H1 (cell line): Measurements from ENCODE around the gene ARHGEF19. TPM values are rescaled to one million over a fixed set of nuclear protein-coding genes. Genes with fewer than 3 reads are reported as not detected.

Experiments used
- CTCF ChIA-PET: fragments of 300-600 bp; sonication (Branson Sonifier 250); formaldehyde crosslinking; loops from one replicate; lab custom pipeline; 2021; ENCODE audit not compliant: partially characterized antibody; lab: Charles Lee
- POLR2A ChIA-PET: fragments of 300-600 bp; sonication (Branson Sonifier 250); formaldehyde crosslinking; loops from one replicate; lab custom pipeline; 2021; ENCODE audit warnings: inconsistent platforms; ENCODE audit not compliant: partially characterized antibody; lab: Charles Lee
- DNase-seq, 2 experiments: peaks; one replicate each; pipeline versions ENCODE4 v3.0.0 to v3.0.0-alpha.2; 2010 to 2022; ENCODE audit warnings: low spot score in 2 of 2, low read depth in 1 of 2, mixed read lengths in 1 of 2
- FAIRE-seq: peaks from 2 replicates; lab custom pipeline; 2011; peaks lifted over from hg19 to GRCh38; lab: Jason Lieb, UNC
- H2AFZ ChIP-seq: 2 replicates; pipeline ENCODE4 v1.8.1; 2012; ENCODE audit warnings: low read length, inconsistent platforms
- H2AK5ac ChIP-seq: 2 replicates; pipeline ENCODE4 v1.6.1; 2013; ENCODE audit warnings: low read depth, low read length
- H2BK120ac ChIP-seq: replicated peaks from 2 replicates; pipeline ENCODE3; 2013; ENCODE audit warnings: low read depth, low read length, inconsistent platforms
- H2BK12ac ChIP-seq: 2 replicates; pipeline ENCODE4 v1.6.1; 2013; ENCODE audit warnings: low read depth, low read length
- H2BK15ac ChIP-seq: 2 replicates; pipeline ENCODE4 v1.6.1; 2013; ENCODE audit warnings: low read length
- H2BK20ac ChIP-seq: 2 replicates; pipeline ENCODE4 v1.6.1; 2013; ENCODE audit warnings: low read length
- H2BK5ac ChIP-seq: 2 replicates; pipeline ENCODE4 v1.6.1; 2013; ENCODE audit warnings: low read depth, low read length
- H3K14ac ChIP-seq: 2 replicates; pipeline ENCODE4 v1.6.1; 2013; ENCODE audit warnings: inconsistent platforms; ENCODE audit not compliant: insufficient read length
- H3K18ac ChIP-seq: 2 replicates; pipeline ENCODE4 v1.6.1; 2013; ENCODE audit warnings: low read length; ENCODE audit errors: extremely low read depth
- H3K23ac ChIP-seq: 2 replicates; pipeline ENCODE4 v1.6.1; 2013; ENCODE audit warnings: inconsistent platforms; ENCODE audit not compliant: insufficient read length
- H3K23me2 ChIP-seq: 2 replicates; pipeline ENCODE4 v1.6.1; 2013; ENCODE audit warnings: low read depth, low read length
- H3K27ac ChIP-seq: 2 replicates; pipeline ENCODE4 v1.6.1; 2011; ENCODE audit warnings: low read depth, low read length, inconsistent platforms
- H3K27me3 ChIP-seq, 4 experiments: replicated peaks in 1 of 4; 1 replicate in 1 of 4; 2 replicates in 3 of 4; pipeline versions ENCODE4 v1.6.1 to v1.8.1; 2011 to 2013; ENCODE audit warnings: low read length in 3 of 4, mild to moderate bottlenecking in 3 of 4, inconsistent platforms in 2 of 4, mixed read lengths in 2 of 4, moderate library complexity in 1 of 4; ENCODE audit not compliant: control insufficient read depth in 3 of 4, insufficient read depth in 3 of 4; ENCODE audit errors: extremely low read depth in 1 of 4
- H3K36me3 ChIP-seq, 4 experiments: 2 replicates each; pipeline versions ENCODE4 v1.6.1 to v1.8.1; 2011 to 2013; ENCODE audit warnings: mild to moderate bottlenecking in 4 of 4, low read length in 3 of 4, moderate library complexity in 2 of 4, control low read depth in 1 of 4, inconsistent platforms in 1 of 4; ENCODE audit not compliant: insufficient read depth in 4 of 4, control insufficient read depth in 2 of 4
- H3K4ac ChIP-seq: replicated peaks from 2 replicates; pipeline ENCODE3; 2013; ENCODE audit warnings: low read length, low read depth, mixed read lengths, inconsistent platforms; ENCODE audit not compliant: insufficient read length
- H3K4me1 ChIP-seq, 4 experiments: replicated peaks in 1 of 4; 1 replicate in 1 of 4; 2 replicates in 3 of 4; pipeline versions ENCODE4 v1.6.1 to v1.8.1; 2011 to 2013; ENCODE audit warnings: low read length in 3 of 4, inconsistent platforms in 2 of 4, mixed read lengths in 1 of 4; ENCODE audit not compliant: insufficient read depth in 4 of 4, control insufficient read depth in 3 of 4
- H3K4me2 ChIP-seq, 2 experiments: 2 replicates each; pipeline versions ENCODE4 v1.6.1 to v1.8.1; 2011 to 2013; ENCODE audit warnings: low read depth in 2 of 2, low read length in 2 of 2, control low read depth in 1 of 2, inconsistent platforms in 1 of 2, mild to moderate bottlenecking in 1 of 2; ENCODE audit not compliant: insufficient read depth in 1 of 2
- H3K4me3 ChIP-seq, 4 experiments: fragments of 200-600, 300-600 bp in 1 of 4; sonication (generic), shearing (Covaris generic), sonication (Bioruptor Twin) in 1 of 4; 2 replicates each; pipeline versions ENCODE4 v1.5.1 to v1.8.1; 2011 to 2016; ENCODE audit warnings: low read length in 4 of 4, low read depth in 3 of 4, control low read depth in 2 of 4, inconsistent platforms in 2 of 4, mild to moderate bottlenecking in 2 of 4, mixed read lengths in 1 of 4, moderate library complexity in 1 of 4; ENCODE audit not compliant: insufficient read depth in 2 of 4; ENCODE audit errors: extremely low read depth in 1 of 4
- H3K56ac ChIP-seq: replicated peaks from 2 replicates; pipeline ENCODE3; 2013; ENCODE audit warnings: low read depth, mild to moderate bottlenecking, mixed read lengths, low read length, inconsistent platforms; ENCODE audit not compliant: insufficient read length
- H3K79me1 ChIP-seq: 2 replicates; pipeline ENCODE4 v1.6.1; 2013; ENCODE audit warnings: low read depth, low read length, control low read depth
- H3K79me2 ChIP-seq, 2 experiments: 2 replicates each; pipeline versions ENCODE4 v1.6.1 to v1.8.1; 2012 to 2013; ENCODE audit warnings: low read length in 2 of 2, mild to moderate bottlenecking in 2 of 2, inconsistent platforms in 1 of 2; ENCODE audit not compliant: insufficient read depth in 2 of 2, control insufficient read depth in 1 of 2
- H3K9ac ChIP-seq, 4 experiments: replicated peaks in 1 of 4; 1 replicate in 1 of 4; 2 replicates in 3 of 4; pipeline versions ENCODE4 v1.6.1 to v1.8.1; 2011 to 2013; ENCODE audit warnings: low read depth in 3 of 4, low read length in 3 of 4, control low read depth in 2 of 4, mild to moderate bottlenecking in 2 of 4, moderate library complexity in 2 of 4, inconsistent platforms in 1 of 4; ENCODE audit errors: extremely low read depth in 1 of 4
- H3K9me3 ChIP-seq, 2 experiments: 2 replicates each; pipeline versions ENCODE4 v1.6.1 to v1.8.1; 2012 to 2013; ENCODE audit warnings: mild to moderate bottlenecking in 2 of 2, moderate library complexity in 2 of 2, control low read depth in 1 of 2, inconsistent platforms in 1 of 2, low read depth in 1 of 2, low read length in 1 of 2, mixed read lengths in 1 of 2; ENCODE audit not compliant: insufficient read depth in 2 of 2
- H4K20me1 ChIP-seq, 2 experiments: replicated peaks in 1 of 2; 2 replicates each; pipeline versions ENCODE3 to v1.8.1; 2011 to 2013; ENCODE audit warnings: inconsistent platforms in 2 of 2, low read length in 2 of 2, mild to moderate bottlenecking in 1 of 2; ENCODE audit not compliant: insufficient read depth in 2 of 2, control insufficient read depth in 1 of 2
- H4K5ac ChIP-seq: 2 replicates; pipeline ENCODE4 v1.6.1; 2013; ENCODE audit warnings: low read length, low read depth, mixed read lengths, inconsistent platforms; ENCODE audit not compliant: insufficient read length
- H4K8ac ChIP-seq: 2 replicates; pipeline ENCODE4 v1.8.0; 2013; ENCODE audit warnings: mild to moderate bottlenecking, moderate library complexity, low read length, inconsistent platforms; ENCODE audit not compliant: insufficient read depth; ENCODE audit errors: extremely low read depth
- H4K91ac ChIP-seq: replicated peaks from 2 replicates; pipeline ENCODE3; 2013; ENCODE audit warnings: low read length, mixed read lengths, inconsistent platforms; ENCODE audit not compliant: insufficient read length
- ASH2L ChIP-seq: fragments of 200-600, 300-600 bp; sonication (generic); IDR thresholded peaks from one replicate; pipeline ENCODE4 v1.7.1; 2017; ENCODE audit warnings: low read length
- BACH1 ChIP-seq: IDR thresholded peaks from 2 replicates; pipeline ENCODE4 v1.6.1; 2012; ENCODE audit warnings: low read length, improper control_type of control experiment
- BCL11A ChIP-seq, 2 experiments: IDR thresholded peaks; one replicate each; pipeline ENCODE4 v1.6.1; 2011; ENCODE audit warnings: low read depth in 2 of 2, low read length in 2 of 2, mild to moderate bottlenecking in 2 of 2
- CTBP2 ChIP-seq: IDR thresholded peaks from 2 replicates; pipeline ENCODE4 v1.7.0; 2011; ENCODE audit warnings: borderline replicate concordance, mild to moderate bottlenecking, moderate library complexity, mixed read lengths, low read length; ENCODE audit not compliant: insufficient read depth, insufficient read length
- E2F6 ChIP-seq: IDR thresholded peaks from 2 replicates; pipeline ENCODE4 v1.6.1; 2012; ENCODE audit warnings: inconsistent platforms
- GTF2F1 ChIP-seq: IDR thresholded peaks from 2 replicates; pipeline ENCODE4 v1.6.1; 2012; ENCODE audit warnings: low read depth, low read length, improper control_type of control experiment, borderline replicate concordance
- HDAC6 ChIP-seq: IDR thresholded peaks from one replicate; pipeline ENCODE4 v1.7.1; 2012; ENCODE audit warnings: low read depth, mild to moderate bottlenecking, inconsistent platforms, low read length, moderate library complexity
- KDM4A ChIP-seq: IDR thresholded peaks from one replicate; pipeline ENCODE4 v1.7.1; 2012; ENCODE audit warnings: low read depth, mild to moderate bottlenecking, moderate library complexity, low read length, inconsistent platforms; ENCODE audit not compliant: severe bottlenecking
- POLR2AphosphoS5 ChIP-seq: IDR thresholded peaks from 2 replicates; pipeline ENCODE4 v1.6.1; 2011; ENCODE audit warnings: low read depth, low read length
- RBBP5 ChIP-seq: IDR thresholded peaks from 2 replicates; pipeline ENCODE4 v1.7.1; 2012; ENCODE audit warnings: low read depth, mild to moderate bottlenecking, inconsistent platforms, low read length, moderate library complexity, borderline replicate concordance
- RXRA ChIP-seq: IDR thresholded peaks from 2 replicates; pipeline ENCODE4 v1.6.1; 2011; ENCODE audit warnings: low read depth, mild to moderate bottlenecking, low read length, moderate library complexity; ENCODE audit not compliant: insufficient read depth
- SRF ChIP-seq: IDR thresholded peaks from 2 replicates; pipeline ENCODE4 v1.6.1; 2011; ENCODE audit warnings: mild to moderate bottlenecking, low read depth, low read length, moderate library complexity
- WGBS, 2 experiments: shearing (Covaris generic) in 1 of 2; methylation state at CpG; one replicate each; pipeline versions ENCODE4 v1.1.6 to v1.1.7; 2013 to 2015; ENCODE audit warnings: low lambda C conversion rate in 2 of 2, mixed read lengths in 2 of 2, inconsistent platforms in 1 of 2, low coverage in 1 of 2, missing lambda C conversion rate in 1 of 2; ENCODE audit not compliant: insufficient replicate concordance in 2 of 2, insufficient coverage in 1 of 2, insufficient read length in 1 of 2; ENCODE audit errors: extremely low coverage in 1 of 2, missing lambda C conversion rate in 1 of 2; 5-methylcytosine and 5-hydroxymethylcytosine counted together
- polyA plus RNA-seq, 7 experiments: library from polyadenylated mRNA; depleted of rRNA in 3 of 7; stranded (reverse) in 5 of 7; unstranded in 2 of 7; fragments of >200 nt in 5 of 7; fragments of 200-250 nt in 2 of 7; gene quantifications; 1 replicate in 5 of 7; 2 replicates in 1 of 7; 4 replicates in 1 of 7; pipeline versions ENCODE4 v1.2.1 to v1.2.3, GENCODE V29; 2011 to 2013; ENCODE audit warnings: missing spikeins in 2 of 7, mixed read lengths in 2 of 7
- total RNA-seq: library from RNA; stranded (reverse); fragmentation: NEBNext Ultra II Directional; extraction: Animal tissue kit (Norgen Biotek cat#: 25700); gene quantifications from 2 replicates; pipeline ENCODE4 v1.2.1, GENCODE V29; 2021

ARHGEF19 gene
- total and polyA plus RNA-seq, 2 of the 8 experiments (the other 6 are each of a cell fraction or from before 2014, with no cell fraction given) = 47.5 to 56.4 TPM

- no peak overlapping the region for H3K4ac ChIP-seq
- no peaks in the 10 kb centered on the region for H3K79me2 ChIP-seq
- H2AK5ac ChIP-seq = no peak overlapping the region
- H2BK5ac ChIP-seq = no peak overlapping the region
- no peak overlapping the region for H2BK20ac ChIP-seq
- no peak overlapping the region for H2AFZ ChIP-seq
- H4K8ac ChIP-seq = no peak overlapping the region
- ChIA-PET POLR2A (interaction anchor here (1.5 kb wide), 1 partner anchor 34 kb away, joined by 4 read pairs; no protein-coding TSS in a partner anchor), CTCF (no interaction called here)
- no peaks in the 10 kb centered on the region for H3K36me3 ChIP-seq
- peaks cover 6% of the 10 kb centered on the region for H3K23me2 ChIP-seq
- no peak overlapping the region for H3K56ac ChIP-seq
- FAIRE-seq = no peak
- H2BK15ac ChIP-seq = no peak overlapping the region
- no peaks in the 10 kb centered on the region for H3K9me3 ChIP-seq
- no peak overlapping the region for H2BK120ac ChIP-seq
- H3K27ac ChIP-seq = no peak overlapping the region
- H3K23ac ChIP-seq = no peak overlapping the region
- no peak overlapping the region for H4K91ac ChIP-seq
- H3K4me1 ChIP-seq = peaks cover 0 to 9% (median 4%) of the 10 kb centered on the region in 4 experiments; a peak in 6 of 7 replicates
- H3K4me3 ChIP-seq = no peak overlapping the region
- H3K14ac ChIP-seq = no peak overlapping the region
- no peak overlapping the region for H3K4me2 ChIP-seq
- H4K5ac ChIP-seq = no peak overlapping the region
- no peaks in the 10 kb centered on the region; a peak in 1 of 7 replicates for H3K27me3 ChIP-seq
- no peak overlapping the region for H2BK12ac ChIP-seq
- no peak overlapping the region for H3K9ac ChIP-seq
- no peaks in the 10 kb centered on the region for H3K79me1 ChIP-seq
- DNase-seq = no peak
- no peak overlapping the region for H3K18ac ChIP-seq
- H4K20me1 ChIP-seq = peaks cover 0 to 5% of the 10 kb centered on the region in 2 experiments
- 75% methylated on average over 2 of the region's 2 CpGs; no CpG with 5 or more reads in 1 of the 2 experiments for WGBS, 2 experiments
- TF ChIP-seq HDAC6 (no peak), SRF (no peak), RBBP5 (no peak), ASH2L (no peak), KDM4A (no peak), RXRA (no peak), POLR2AphosphoS5 (no peak), BACH1 (no peak), E2F6 (no peak), GTF2F1 (no peak), CTBP2 (no peak), BCL11A (IDR thresholded peaks at IDR 0.05; ENCODE audit: low read depth in 2 of 2, low read length in 2 of 2) (no peak)
Measured at GRCh38 chr1:16239972-16240491, 27.6 kb upstream of the ARHGEF19 start.
